Globus pallidus (tissue), 1 donor: ENCODE measurements around the gene GRIN2A.

Source experiments
- DNase-seq: peaks from one replicate; pipeline ENCODE4 v3.0.0-alpha.2; 2015; ENCODE audit warnings: low spot score

Gene GRIN2A

DNA sequence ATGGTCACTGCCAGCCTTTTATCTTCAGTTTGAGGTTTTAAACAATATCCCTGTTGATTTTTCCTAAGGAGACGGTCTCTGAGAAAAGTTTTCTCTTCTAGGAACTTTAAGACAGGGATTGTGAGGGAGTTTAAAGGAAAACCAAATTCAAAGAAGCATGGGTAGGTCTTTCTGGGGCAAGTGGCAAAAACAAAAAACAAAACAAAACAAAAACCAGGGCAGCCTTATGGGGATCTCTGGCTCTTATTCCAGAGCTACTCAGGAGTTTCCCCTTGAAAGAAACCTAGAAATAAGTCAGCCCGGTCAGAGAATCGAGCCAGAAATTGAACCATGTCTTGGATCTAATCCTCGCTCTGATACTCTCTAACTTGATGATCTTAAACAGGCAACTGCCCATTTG lies 424.5 kb downstream of the GRIN2A start:
- no peak for DNase-seq

DNA sequence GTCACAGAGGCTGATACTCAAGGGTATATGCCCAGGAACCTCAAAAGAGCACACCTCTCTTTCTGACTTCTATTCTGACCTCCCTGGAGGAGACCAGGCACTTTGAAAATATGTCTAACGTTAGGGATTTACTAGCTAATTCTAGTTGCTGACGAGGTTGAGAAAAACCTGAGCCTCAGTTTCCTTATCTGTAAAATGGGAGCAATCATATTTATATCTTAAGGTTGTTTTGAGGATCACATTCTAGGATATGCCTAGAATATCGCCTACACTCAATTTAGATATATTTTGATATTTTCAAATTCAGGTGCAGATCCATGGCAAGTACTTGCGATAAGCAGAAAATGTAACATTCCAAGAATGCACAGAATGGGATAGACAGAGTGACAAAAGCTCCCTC lies 425.8 kb downstream of the GRIN2A start:
- no peak for DNase-seq

DNA sequence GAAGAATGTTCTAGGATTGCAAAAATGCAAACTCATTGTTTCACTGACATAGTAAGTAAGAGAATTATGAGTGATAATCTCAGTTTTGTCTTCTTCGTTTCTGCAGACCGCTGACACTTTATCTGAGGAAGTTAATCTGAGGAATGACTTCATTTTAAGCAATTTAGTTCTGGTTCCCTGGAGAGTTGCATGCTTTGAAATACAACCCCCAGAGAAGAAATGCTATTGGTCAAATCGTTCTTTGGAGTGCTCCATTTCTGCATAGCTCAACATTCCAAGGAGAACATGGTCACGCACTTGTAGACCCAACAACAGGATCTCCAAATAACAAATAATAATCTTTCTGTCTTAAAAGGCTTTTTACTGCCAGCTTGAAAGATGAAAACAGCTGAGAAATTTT lies 427.1 kb downstream of the GRIN2A start:
- DNase-seq = no peak

- DNase-seq = no peak
Measured at GRCh38 chr16:9741776-9742175, 440.5 kb downstream of the GRIN2A start.

DNA sequence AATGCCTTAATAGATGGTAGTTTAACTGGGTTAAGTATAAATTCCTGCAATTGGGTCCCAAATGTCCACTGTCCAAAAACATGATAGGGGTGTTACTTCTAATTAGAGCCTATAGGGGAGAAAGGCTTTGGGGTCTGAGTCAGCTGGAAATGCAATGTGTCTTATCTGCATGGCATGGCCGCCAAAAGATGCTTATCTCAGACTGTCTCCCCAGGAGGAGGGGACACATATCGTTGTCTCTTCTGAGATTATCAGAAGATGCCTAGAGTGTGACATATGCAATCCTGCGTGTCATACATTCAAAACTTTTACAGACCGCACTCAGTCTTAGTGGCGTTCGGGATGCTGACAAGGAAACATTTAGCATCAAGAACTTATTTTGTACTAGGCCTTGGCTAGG lies 442.9 kb downstream of the GRIN2A start:
- no peak for DNase-seq

DNA sequence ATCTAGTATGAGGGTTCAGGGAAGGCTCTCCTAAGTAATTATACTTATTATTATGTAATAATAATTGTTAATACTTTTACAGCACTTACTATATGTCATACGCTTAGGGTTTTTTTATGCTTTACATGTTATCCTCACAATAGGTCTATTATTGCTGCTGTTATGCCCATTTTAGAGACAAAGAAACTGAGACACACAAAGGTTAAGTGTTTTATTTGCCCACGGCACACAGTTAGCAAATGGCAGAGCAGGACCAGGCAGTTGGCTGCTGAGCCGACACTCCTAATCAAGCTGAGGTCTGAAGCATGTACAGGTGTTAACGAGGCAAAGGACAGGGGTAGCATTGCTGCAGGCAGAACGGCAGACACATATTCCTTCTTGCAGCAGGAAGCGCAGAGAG lies 443.5 kb downstream of the GRIN2A start:
- DNase-seq = no peak

GRCh38 chr16:9736547-9736946 lies 445.7 kb downstream of the GRIN2A start:
- no peak for DNase-seq

DNA sequence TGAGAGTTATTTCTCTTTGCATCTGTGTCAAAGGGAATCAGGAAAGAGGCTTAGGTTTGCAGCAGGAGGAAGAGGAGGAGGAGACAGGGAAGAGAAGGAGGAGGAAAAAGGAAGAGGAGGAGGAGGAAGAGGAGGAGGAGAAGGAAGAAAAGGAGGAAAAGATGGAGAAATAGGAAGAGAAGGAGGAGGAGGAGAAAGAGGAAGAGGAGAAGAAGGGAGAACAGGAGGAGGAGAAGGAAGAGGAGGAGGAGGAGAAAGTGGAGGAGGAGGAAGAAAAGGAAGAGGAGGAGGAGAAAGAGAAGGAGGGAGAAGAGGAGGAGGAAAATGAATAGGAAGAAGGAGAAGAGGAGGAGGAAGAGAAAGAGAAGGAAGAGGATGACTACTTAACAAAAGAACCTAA lies 459.1 kb downstream of the GRIN2A start:
- DNase-seq = no peak

DNA sequence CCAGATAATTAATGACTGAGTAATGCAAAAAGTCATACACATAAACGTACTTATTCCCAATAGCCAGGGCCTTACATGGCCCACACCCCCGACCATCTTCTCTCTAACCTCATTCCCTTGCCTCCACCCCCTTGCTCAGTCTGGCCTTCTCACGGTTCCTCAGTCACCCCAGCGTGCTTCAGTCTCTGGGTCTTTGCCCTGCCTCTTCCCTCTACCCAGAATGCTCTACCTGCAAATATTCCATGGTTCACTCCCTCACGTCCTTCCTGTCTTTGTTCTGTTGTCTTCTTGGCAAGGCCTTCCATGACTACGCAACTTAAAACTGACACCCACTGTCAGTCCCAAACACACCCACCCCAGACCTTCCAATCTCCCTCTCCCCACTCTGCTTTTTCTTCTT lies 468.3 kb downstream of the GRIN2A start:
- no peak for DNase-seq

DNA sequence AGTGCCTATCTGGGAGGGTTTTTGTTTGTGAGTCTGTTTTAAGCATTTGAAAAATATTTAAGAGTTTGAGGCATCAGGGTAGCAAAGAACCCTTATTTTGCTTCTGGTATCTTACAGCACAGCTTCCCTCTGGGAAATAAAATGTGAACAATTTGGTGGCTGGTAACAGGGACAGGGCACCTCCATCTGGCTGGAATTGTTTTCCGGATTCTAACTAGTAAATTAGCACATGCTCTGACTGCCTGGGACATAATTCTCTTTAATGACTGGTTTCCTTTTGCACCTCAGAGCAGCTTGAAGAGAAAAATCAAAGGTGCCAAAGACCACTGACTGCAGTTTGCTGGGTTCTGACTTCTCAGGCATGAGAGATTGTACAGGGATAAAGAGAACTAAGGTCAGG lies 469.1 kb downstream of the GRIN2A start:
- DNase-seq = no peak

- DNase-seq = no peak
Measured at GRCh38 chr16:9708972-9709620, 473.1 kb downstream of the GRIN2A start.

DNA sequence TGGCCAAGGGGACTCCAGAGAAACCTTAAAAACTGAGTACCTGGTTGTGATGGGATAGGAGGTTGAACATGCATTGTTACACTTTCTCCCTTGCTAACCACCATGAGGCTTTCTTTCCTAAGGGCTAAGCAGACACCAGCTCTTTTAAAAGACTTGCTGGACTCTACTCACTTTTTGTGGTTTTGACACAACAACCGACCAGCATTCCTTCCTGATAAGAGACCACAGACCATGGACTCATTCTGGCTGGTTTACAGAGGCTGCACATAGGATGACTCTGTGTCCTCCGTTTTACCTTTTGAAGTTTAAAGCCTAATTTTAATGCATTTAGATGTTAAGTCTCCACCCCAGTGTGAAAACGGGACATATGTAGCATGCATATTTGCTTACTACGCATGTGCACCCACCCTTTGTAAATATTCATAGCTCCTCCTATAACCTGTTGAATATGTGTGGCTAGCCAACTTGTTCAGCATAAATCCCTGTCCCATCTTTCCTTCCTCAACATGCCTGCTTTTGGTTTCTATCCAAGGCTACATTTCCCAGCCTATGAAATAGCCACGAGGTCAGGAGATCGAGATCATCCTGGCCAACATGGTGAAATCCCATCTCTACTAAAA lies 475.9 kb downstream of the GRIN2A start:
- no peak for DNase-seq

DNA sequence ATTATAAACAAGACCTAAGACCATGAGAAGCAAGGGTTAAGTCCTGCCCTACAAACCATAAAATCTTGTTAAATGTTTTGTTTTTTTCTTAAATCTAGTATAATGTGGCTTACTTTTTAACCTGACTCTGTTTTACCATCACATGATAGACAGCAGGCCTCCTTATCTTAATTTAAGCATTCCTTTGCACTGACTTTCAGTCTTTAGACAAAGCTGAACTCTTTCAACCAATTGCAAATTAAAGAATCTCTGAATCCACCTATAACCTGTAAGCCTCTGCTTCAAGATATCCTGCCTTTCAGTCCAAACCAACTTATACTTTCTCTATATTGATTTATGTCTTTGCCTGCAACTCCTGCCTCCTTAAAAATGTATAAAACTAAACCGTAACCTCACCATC lies 478.5 kb downstream of the GRIN2A start:
- DNase-seq = no peak
